GM12892 (cell line): ENCODE data around the gene NAXD.
"Not testable (repeated sequence)": the region's sequence is repeated elsewhere in the genome, so short reads cannot be mapped to it uniquely, and the experiment has no call there.

Source experiments
- DNase-seq: peaks from one replicate; pipeline ENCODE4 v3.0.0; 2011; ENCODE audit not compliant: insufficient read length
- FAIRE-seq: peaks from 2 replicates; lab custom pipeline; 2011; peaks lifted over from hg19 to GRCh38; lab: Jason Lieb, UNC
- POLR2A ChIP-seq: IDR thresholded peaks from 2 replicates; pipeline ENCODE4 v1.6.1; 2011; ENCODE audit warnings: low read depth, low read length, control low read depth
- POLR2AphosphoS5 ChIP-seq: IDR thresholded peaks from 2 replicates; pipeline ENCODE4 v1.6.1; 2011; ENCODE audit warnings: low read depth, low read length, control low read depth
- TAF1 ChIP-seq: IDR thresholded peaks from 2 replicates; pipeline ENCODE4 v1.6.1; 2011; ENCODE audit warnings: low read depth, mild to moderate bottlenecking, control low read depth, low read length, borderline replicate concordance

The NAXD gene

DNA sequence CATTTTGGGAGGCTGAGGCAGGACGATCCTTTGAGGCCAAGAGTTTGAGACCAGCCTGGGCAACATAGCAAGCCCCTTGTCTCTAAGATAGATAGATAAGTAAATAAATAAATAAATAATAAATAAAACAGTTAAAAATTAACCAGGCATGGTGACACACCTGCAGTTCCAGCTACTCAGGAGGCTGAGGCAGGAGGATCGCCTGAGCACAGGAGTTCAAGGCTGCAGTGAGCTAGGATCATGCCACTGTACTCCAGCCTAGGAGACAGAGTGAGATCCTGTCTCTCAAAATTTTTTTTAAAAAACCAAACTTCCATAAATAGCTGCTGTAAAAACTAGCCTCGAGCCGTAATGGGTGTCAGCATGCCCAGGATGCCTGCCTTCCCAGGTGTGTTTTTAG is 14.4 kb upstream of the NAXD start:
- FAIRE-seq (no peak), DNase-seq (no peak)
- TF ChIP-seq TAF1: no peak
- TF ChIP-seq POLR2A: no peak
- no peak for TF ChIP-seq POLR2AphosphoS5

DNA sequence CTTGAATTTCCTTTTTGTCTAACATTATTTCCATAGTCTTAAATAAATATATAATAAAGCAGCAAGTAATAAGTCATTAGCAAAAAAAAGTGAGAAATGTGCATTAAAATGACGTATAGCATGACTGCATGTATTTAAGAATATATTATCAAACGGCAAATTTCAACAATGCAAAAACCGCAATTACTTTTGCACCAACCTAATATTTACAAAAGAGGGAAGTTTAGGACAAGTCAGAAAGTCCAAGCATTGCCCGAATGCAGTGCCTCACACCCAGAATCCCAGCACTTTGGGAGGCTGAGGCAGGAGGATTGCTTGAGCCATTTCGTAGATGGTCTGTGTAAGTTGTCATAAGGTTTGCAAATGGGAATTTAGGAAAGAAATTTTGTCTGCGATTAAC is 10.2 kb upstream of the NAXD start:
- no peak for TF ChIP-seq TAF1
- TF ChIP-seq POLR2A: no peak
- TF ChIP-seq POLR2AphosphoS5: no peak
- DNase-seq (no peak), FAIRE-seq (no peak)

DNA sequence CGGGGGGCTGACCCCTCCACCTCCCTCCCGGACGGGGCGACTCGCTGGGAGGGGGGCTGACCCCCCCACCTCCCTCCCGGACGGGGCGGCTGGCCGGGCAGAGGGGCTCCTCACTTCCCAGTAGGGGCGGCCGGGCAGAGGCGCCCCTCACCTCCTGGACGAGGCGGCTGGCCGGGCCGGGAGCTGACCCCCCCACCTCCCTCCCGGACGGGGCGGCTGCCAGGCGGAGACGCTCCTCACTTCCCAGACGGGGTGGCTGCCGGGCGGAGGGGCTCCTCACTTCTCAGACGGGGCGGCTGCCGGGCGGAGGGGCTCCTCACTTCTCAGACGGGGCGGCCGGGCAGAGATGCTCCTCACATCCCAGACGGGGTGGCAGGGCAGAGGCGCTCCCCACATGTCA is 9.1 kb upstream of the NAXD start:
- FAIRE-seq, DNase-seq: not testable (repeated sequence)

DNA sequence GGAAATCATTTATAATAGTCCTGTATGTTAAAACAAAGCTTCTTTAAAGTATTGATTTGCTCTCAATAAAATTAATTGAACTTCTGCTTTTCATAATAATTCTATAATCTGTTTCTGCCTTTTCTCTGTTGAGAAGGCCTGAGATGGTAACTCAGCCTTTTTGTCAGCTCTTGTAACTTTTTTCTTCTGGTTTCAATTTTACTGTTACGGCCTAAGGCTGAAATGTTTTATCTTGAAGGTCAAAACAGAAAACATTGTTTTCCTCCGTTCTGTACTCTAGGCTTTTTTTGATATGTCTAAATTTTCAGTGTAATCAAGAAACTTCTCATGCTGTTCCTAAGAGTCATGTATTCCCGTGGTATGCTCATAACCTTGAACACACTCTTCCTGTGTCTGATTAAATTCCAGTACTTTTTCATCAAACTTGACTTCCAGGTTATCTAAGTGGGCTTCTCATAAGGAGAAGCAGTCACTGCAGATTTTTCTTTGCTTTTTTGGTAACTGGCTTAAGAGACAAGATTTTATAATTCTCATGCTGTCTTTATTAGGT is 7.6 kb upstream of the NAXD start:
- TF ChIP-seq POLR2A (no peak), TAF1 (no peak), POLR2AphosphoS5 (no peak)
- FAIRE-seq: no peak
- no peak for DNase-seq

DNA sequence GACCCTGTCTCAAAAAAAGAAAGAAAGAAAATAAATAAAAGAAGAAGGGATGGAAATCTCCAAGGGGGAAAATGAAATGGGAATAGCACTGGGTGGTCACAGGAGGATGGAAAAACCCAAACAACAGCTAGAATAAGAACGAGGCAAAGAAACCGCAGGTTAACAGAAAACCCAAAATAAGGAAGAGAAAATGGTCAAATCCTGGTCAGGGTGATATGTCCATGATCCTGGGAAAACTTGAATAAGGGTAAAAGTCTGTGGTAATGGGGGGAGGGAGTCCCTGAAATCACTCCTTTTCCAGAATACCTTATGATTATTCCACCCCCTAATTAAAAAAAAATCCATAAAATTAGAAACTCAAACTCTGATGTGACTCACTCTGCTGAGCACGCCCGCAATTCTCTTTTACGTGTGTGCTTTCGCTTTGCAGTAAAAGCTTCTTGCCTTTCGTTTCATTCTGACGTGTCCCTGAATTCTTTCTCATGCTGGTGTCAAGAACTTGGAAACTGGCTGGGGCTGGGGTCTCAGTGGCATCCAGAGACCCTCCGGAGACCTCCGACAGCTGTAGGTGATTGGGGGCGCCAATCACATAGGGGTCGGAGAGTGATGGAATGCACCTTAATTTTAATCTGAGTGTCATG is 4.3 kb upstream of the NAXD start:
- no peak for FAIRE-seq
- TF ChIP-seq TAF1: no peak
- no peak for TF ChIP-seq POLR2A
- no peak for TF ChIP-seq POLR2AphosphoS5
- no peak for DNase-seq

DNA sequence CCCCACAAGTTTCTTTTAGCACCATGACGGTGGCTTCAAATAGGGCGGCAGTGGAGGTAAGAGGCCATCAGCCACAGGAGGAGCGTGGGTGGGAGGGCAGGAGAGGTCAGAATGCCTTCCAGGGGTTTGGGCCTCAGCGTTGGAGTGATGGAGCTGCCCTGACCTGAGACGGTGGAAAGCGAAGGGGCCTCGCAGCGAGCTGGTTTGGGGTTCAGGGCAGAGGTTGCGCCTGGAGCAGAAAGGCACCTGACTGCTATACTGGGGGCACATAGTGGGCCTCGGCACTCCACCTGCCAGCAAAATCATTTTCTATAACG is 382 bp upstream of the NAXD start:
- DNase-seq: no peak
- no peak for FAIRE-seq
- TF ChIP-seq POLR2AphosphoS5 (no peak), TAF1 (no peak), POLR2A (no peak)

DNA sequence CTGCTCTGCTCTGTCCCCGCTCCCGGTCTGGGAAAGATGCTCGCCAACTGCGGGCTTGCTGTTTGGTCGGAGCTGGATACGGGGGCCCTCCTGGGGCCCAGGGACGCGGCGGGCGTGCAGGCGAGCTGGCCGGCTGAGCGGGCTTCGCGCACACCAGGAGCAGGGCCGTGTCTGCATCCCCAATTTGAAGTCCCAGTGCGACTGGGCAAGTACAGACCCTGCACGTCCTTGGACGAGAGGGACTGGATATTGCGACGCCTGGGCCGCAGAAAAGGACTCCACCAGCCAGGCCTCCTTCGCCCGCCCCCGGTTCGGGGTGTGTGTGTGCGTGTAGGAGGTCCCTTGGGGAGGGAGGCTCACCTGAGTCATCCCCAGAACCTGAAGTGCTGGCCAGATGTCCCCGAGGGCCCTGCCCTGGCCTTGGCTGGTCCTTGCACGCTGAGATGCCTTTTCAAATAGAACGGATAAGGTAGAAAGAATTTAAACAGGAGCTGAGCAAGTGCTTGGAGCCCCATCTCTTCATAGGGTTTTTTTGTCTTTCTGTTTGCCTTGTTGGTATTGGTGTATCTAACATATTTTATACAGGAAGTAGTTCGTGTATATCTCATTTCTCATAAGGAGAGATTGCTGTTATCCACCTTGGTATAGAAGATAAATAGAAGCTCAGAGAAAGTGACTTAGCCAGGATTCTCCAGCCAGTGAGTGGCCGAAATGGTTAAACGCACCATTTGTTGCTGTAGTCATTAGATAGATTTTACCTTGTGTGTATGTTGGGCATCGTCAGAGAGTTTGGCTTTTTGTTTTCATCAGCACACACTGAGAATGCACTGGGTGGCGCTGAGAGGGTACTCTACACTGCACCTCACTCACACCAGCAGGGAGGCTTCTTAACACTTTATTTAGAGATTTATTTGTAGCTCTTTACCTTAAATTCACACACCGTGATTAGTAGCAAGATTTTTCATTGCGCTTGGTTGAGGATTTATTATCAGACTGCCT is 1.1 kb downstream of the NAXD start:
- TF ChIP-seq TAF1 (no peak), POLR2A (peak; percentile 63), POLR2AphosphoS5 (0 out of 2 replicates have a peak, but pooled peaks have one; percentile 18)
- peak; percentile 85 for FAIRE-seq
- peak; percentile 50 for DNase-seq

DNA sequence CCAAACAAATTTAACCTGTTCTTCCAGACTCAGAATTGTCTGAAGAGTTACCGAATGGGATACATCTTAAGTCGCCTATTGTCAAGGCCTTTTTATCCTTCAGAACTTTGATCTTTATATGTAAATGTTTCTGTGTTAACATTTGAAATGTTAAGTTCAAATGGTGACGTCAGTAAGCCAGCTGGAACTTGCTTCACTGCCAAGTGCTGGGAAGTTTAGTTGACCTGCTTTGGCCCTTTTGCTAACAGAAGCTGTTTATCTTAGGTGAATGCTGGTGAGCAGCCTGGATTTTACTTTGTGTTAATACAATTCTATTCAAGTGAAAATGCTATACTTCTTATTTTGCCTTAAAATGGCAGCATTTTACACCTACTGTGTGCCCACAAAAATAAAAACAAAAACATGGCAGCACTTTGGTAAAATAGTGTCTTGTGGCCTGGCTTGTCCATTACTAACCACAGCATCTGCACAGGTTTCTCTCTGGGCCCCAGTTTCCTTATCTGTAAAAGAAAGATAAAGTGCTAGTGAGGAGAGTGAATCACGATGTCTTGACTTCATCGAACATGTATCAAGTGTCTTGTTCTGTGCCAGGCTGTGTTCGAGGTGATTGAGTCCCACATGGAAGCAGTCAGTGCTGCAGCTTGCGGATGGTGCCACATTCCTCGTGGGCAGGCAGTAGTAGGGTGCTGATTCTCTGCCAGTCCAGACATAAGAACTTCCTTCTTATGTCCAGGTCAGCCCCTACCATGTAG is 2.2 kb downstream of the NAXD start:
- TF ChIP-seq POLR2A (no peak), POLR2AphosphoS5 (no peak), TAF1 (no peak)
- no peak for FAIRE-seq
- no peak for DNase-seq

DNA sequence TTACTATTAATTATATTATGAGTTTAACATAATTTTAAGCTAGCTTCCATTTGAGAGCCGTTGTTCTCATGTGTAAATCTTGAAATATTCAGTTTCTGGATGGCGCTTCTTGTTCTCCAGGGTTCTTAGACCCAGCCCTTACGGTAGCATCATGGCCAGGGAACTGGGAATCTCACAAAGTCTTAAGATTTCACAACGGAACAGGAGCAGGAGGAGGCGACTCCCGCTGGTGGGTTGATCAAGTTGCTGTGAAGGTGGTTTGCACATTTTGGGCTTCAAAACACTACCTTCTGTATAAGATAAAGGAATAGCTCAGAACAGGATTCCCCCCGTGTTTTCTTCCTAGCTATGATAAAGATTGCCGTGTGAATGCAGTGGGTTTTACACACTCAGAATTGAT is 2.8 kb downstream of the NAXD start:
- TF ChIP-seq POLR2AphosphoS5 (no peak), POLR2A (no peak), TAF1 (no peak)
- FAIRE-seq (no peak), DNase-seq (no peak)

DNA sequence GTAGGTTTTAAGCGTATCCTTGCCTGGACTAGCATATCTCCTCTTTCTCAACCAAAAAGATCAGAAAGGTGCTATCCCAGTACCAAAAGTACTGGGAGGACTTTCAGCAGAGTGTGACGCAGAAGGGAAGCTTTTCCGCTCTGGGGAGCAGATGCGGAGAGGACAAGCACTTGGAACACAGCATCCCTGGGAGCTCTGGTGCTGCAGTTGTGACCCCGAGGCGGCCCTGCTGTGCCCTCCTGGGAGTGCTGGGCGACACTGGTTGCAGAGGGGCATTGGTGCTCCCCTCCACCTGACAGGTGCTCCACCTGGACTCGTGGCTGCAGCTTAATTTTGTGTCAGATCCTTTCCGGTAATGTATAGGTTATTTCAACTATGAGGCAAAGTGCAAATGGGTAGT is 3.4 kb downstream of the NAXD start:
- no peak for TF ChIP-seq POLR2AphosphoS5
- TF ChIP-seq POLR2A: no peak
- TF ChIP-seq TAF1: no peak
- DNase-seq (no peak), FAIRE-seq (peak; percentile 17)

DNA sequence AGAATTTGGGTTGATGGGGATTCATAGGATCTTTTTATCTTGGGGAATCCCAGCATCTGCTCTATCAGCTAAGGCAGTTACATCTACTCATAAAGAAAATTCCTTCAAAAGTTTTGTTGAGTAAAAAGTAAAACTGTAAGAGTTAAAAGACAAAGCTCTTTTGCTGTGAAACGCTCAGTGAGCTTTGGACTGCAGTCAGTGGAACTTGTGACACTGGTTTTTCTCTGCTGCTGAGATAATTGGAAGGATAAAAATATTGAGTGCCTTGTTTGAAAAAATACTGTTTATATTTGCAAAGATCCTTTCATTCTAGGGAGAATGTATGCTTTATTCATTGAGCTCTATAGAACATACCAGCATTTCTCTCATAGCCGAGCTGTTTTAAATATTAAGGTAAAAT is 5.3 kb downstream of the NAXD start:
- no peak for FAIRE-seq
- TF ChIP-seq POLR2AphosphoS5 (no peak), POLR2A (no peak), TAF1 (no peak)
- no peak for DNase-seq

DNA sequence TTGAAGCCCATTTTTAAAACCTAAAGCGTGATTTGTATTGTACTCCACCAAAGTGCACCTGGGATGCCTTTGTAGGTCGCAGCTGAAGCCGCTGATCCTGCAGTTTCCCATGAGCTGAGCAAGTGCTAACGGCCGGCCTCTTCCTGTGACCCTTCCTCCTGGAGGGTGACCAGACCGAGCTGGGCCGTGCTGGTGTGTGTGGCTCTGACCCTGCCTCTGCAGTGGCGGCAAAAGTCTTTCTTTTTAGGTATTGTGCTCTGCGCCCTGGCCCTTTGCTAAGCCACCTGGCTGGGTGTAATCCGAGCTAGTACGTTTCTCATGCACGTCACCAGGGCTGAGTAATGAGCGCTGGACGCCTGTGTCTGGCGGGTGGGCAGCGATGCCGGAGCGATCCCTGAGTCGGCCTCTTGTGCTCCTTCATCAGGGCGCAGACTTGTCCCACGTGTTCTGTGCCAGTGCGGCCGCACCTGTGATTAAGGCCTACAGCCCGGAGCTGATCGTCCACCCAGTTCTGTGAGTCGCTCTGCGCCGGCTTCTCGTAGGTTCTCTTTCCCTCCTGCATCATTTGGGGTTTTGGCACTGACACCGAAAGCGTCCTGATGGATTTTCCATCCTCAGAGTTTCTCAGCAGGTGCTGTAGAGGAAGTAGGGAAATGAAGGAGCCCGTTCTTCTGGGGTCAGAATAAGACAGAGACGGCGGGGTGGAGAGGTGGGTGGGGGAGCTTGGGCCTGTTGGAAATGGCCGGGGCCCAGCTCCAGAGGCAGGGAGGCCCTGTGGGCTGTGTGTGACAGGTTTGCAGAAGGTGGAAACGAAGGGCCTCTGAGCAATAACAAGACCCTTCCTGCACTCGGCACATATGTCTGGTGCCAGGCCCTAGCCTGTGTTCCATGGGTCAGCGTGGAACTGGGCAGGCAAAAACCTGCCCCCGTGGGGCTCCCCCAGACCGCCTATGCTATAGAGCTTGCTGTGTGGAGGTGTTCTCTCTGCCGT is 9.7 kb downstream of the NAXD start:
- TF ChIP-seq POLR2AphosphoS5 (no peak), TAF1 (no peak), POLR2A (no peak)
- DNase-seq (no peak), FAIRE-seq (no peak)
